Lung (tissue), 12 donors: Measurements from ENCODE around the gene PHACTR1. TPM values are rescaled to one million over a fixed set of nuclear protein-coding genes. Genes with fewer than 3 reads are reported as not detected.

ENCODE experiments used
- ATAC-seq: fragments of 200-7000 bp; cut with Tn5 transposase; one replicate; pipeline ENCODE4 v1.9.1; 2020; ENCODE audit warnings: moderate number of reproducible peaks; ENCODE audit not compliant: insufficient read depth, low FRiP score
- DNase-seq, 3 donors: peaks; one replicate each; pipeline ENCODE4 v3.0.0-alpha.2; 2013 to 2017
- H3K27ac ChIP-seq, 2 donors: one replicate each; pipeline ENCODE4 v1.5.1; 2013; ENCODE audit warnings: mild to moderate bottlenecking in 2 of 2, moderate library complexity in 2 of 2, control low read depth in 1 of 2, inconsistent platforms in 1 of 2, low read depth in 1 of 2, low read length in 1 of 2
- H3K27me3 ChIP-seq, 3 donors: one replicate each; pipeline ENCODE4 v1.5.1; 2013; ENCODE audit warnings: low read length in 2 of 3; ENCODE audit not compliant: control insufficient read depth in 3 of 3, insufficient read depth in 3 of 3
- H3K36me3 ChIP-seq, 4 donors: one replicate each; pipeline ENCODE4 v1.5.1; 2013; ENCODE audit warnings: low read length in 4 of 4, mild to moderate bottlenecking in 1 of 4, moderate library complexity in 1 of 4; ENCODE audit not compliant: control insufficient read depth in 4 of 4, insufficient read depth in 4 of 4
- H3K4me1 ChIP-seq, 5 donors: one replicate each; pipeline ENCODE4 v1.5.1; 2013; ENCODE audit warnings: low read length in 5 of 5, mild to moderate bottlenecking in 2 of 5, moderate library complexity in 1 of 5; ENCODE audit not compliant: control insufficient read depth in 5 of 5, insufficient read depth in 5 of 5
- H3K4me3 ChIP-seq: one replicate; pipeline ENCODE4 v1.5.1; 2013; ENCODE audit warnings: mild to moderate bottlenecking, control low read depth, moderate library complexity
- H3K9ac ChIP-seq, 2 donors: one replicate each; pipeline ENCODE4 v1.5.1; 2013; ENCODE audit warnings: low read length in 2 of 2, control low read depth in 1 of 2; ENCODE audit not compliant: insufficient read depth in 1 of 2
- H3K9me3 ChIP-seq, 4 donors: one replicate each; pipeline ENCODE4 v1.5.1; 2013; ENCODE audit warnings: low read length in 3 of 4, mild to moderate bottlenecking in 1 of 4, moderate library complexity in 1 of 4; ENCODE audit not compliant: control insufficient read depth in 4 of 4, insufficient read depth in 3 of 4
- WGBS, 2 donors: extraction: QIAGEN DNeasy Blood & Tissue Kit; methylation state at CpG; one replicate each; pipeline ENCODE4 v1.1.7; 2013; 5-methylcytosine and 5-hydroxymethylcytosine counted together
- polyA plus RNA-seq, 2 donors: library from polyadenylated mRNA; stranded (reverse); fragments of 200-250 nt; gene quantifications; one replicate each; pipeline ENCODE4 v1.2.1, GENCODE V29; 2013
- total RNA-seq, 2 donors: library from RNA; depleted of rRNA in 1 of 2; stranded (reverse); fragments of >200 nt in 1 of 2; gene quantifications; one replicate each; pipeline ENCODE4 v1.2.1, GENCODE V29; 2014 to 2021
- TF ChIP-seq, protein P1 (sequence below): IDR thresholded peaks from 2 replicates; pipeline ENCODE4 v1.5.1; 2012; ENCODE audit warnings: mild to moderate bottlenecking; ENCODE audit errors: control extremely low read depth, extremely low read depth
- donor health status: control.
- donor health status: control.
- donor health status: Bipolar disorder and iron deficiency.
- donor health status: healthy.
- donor health status: DM: yes; HTN: yes; CAD: no.

The PHACTR1 gene
- total and polyA plus RNA-seq, 4 donors = 16.3 to 58.8 (median 41.9) TPM

GRCh38 chr6:12958052-12958706 lies 241.6 kb downstream of the PHACTR1 start:
- Histone ChIP-seq H3K36me3 (no peaks in the 10 kb centered on the region), H3K9ac (peak overlapping the region in 1 of 2 donors; percentile 85), H3K27ac (peak overlapping the region; percentile 60 to 90), H3K27me3 (no peaks in the 10 kb centered on the region), H3K4me3 (peak overlapping the region; percentile 68), H3K4me1 (peaks cover 0 to 16% (median 5%) of the 10 kb centered on the region in 5 donors), H3K9me3 (no peaks in the 10 kb centered on the region)
- 5% methylated on average over 9 of the region's 9 CpGs for WGBS, 2 donors
- TF ChIP-seq, protein P1, sequence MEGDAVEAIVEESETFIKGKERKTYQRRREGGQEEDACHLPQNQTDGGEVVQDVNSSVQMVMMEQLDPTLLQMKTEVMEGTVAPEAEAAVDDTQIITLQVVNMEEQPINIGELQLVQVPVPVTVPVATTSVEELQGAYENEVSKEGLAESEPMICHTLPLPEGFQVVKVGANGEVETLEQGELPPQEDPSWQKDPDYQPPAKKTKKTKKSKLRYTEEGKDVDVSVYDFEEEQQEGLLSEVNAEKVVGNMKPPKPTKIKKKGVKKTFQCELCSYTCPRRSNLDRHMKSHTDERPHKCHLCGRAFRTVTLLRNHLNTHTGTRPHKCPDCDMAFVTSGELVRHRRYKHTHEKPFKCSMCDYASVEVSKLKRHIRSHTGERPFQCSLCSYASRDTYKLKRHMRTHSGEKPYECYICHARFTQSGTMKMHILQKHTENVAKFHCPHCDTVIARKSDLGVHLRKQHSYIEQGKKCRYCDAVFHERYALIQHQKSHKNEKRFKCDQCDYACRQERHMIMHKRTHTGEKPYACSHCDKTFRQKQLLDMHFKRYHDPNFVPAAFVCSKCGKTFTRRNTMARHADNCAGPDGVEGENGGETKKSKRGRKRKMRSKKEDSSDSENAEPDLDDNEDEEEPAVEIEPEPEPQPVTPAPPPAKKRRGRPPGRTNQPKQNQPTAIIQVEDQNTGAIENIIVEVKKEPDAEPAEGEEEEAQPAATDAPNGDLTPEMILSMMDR = no peak
- ATAC-seq (peak; percentile 7), DNase-seq (peak in 1 of 3 donors; percentile 29)

- 88 to 96% methylated on average over 4 of the region's 4 CpGs for WGBS, 2 donors
- ATAC-seq (no peak), DNase-seq (no peak)
- TF ChIP-seq, protein P1 = no peak
- H3K4me3 ChIP-seq = no peak overlapping the region
- no peaks in the 10 kb centered on the region for H3K36me3 ChIP-seq
- H3K4me1 ChIP-seq = peaks cover 0 to 22% (median 5%) of the 10 kb centered on the region in 5 donors
- H3K9ac ChIP-seq = no peak overlapping the region
- peak overlapping the region; percentile 60 to 89 for H3K27ac ChIP-seq
- H3K9me3 ChIP-seq = no peaks in the 10 kb centered on the region
- no peaks in the 10 kb centered on the region for H3K27me3 ChIP-seq
These were observed 245.2 kb downstream of the PHACTR1 start for GRCh38 chr6:12961761-12962160.

DNA sequence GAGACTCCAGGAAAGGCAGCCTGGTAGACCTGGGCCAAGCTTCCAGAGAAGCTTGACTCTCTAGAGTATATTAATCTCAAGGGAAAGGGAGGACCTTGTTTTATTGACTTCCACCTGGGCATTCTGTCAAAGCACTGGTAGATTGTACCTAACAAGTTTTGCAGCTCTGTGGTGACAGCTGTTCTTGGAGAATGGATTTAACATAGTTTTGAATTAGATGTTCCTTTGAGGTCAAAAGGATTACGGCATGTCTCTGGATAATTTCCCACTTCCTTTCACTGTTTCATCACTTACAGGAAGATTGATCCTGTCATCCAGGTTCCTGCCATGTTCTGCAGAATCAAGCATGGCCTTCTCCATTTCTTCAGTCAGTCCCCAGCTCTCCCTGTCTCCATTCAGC lies 246.0 kb downstream of the PHACTR1 start:
- H3K27ac ChIP-seq = peak overlapping the region; percentile 60 to 89
- no peaks in the 10 kb centered on the region for H3K36me3 ChIP-seq
- H3K27me3 ChIP-seq = no peaks in the 10 kb centered on the region
- H3K9ac ChIP-seq = no peak overlapping the region
- ATAC-seq (no peak), DNase-seq (peak in 1 of 3 donors; percentile 28)
- no peak overlapping the region for H3K4me3 ChIP-seq
- 23 to 35% methylated on average over 1 of the region's 1 CpG for WGBS, 2 donors
- TF ChIP-seq, protein P1 = no peak
- no peaks in the 10 kb centered on the region for H3K9me3 ChIP-seq
- H3K4me1 ChIP-seq = peaks cover 0 to 22% (median 5%) of the 10 kb centered on the region in 5 donors
